Caco-2 (cell line): Measurements from ENCODE around the gene ABL1. TPM values are rescaled to one million over a fixed set of nuclear protein-coding genes. Genes with fewer than 3 reads are reported as not detected.

Experiments used
- BruUV-seq: library from RNA; stranded (reverse); fragments of 400-500 nt; replicated peaks from 2 replicates; lab custom pipeline; 2021; lab: Mats Ljungman, UMichigan
- CTCF ChIA-PET: fragments of 300-600 bp; sonication (Branson Sonifier 250); formaldehyde crosslinking; loops from one replicate; lab custom pipeline; 2022; ENCODE audit warnings: antibody characterized with exemption; lab: Charles Lee
- POLR2A ChIA-PET: fragments of 300-600 bp; sonication (Branson Sonifier 250); formaldehyde crosslinking; loops from one replicate; lab custom pipeline; 2022; ENCODE audit warnings: antibody characterized with exemption; lab: Charles Lee
- DNase-seq, 2 experiments: peaks; one replicate each; pipeline versions ENCODE4 v3.0.0 to v3.0.0-alpha.2; 2020 to 2022
- H3K27me3 ChIP-seq: replicated peaks from 2 replicates; pipeline ENCODE4 v1.6.0; 2011; ENCODE audit warnings: low read length; ENCODE audit not compliant: control insufficient read depth, insufficient read depth
- H3K36me3 ChIP-seq: 2 replicates; pipeline ENCODE4 v1.5.1; 2011; ENCODE audit warnings: low read length; ENCODE audit not compliant: control insufficient read depth, insufficient read depth
- H3K4me1 ChIP-seq: fragments of 250-450 bp; sonication (Bioruptor Pico); 2 replicates; pipeline ENCODE4 v1.5.1; 2020; ENCODE audit warnings: mild to moderate bottlenecking
- H3K4me3 ChIP-seq: 2 replicates; pipeline ENCODE4 v1.5.1; 2011; ENCODE audit warnings: low read depth, mild to moderate bottlenecking, control low read depth, low read length
- H3K9me3 ChIP-seq: fragments of 250-450 bp; sonication (Bioruptor Pico); 2 replicates; pipeline ENCODE4 v1.5.1; 2020; ENCODE audit warnings: mild to moderate bottlenecking, moderate library complexity
- H3K27ac Mint-ChIP-seq: one replicate; pipeline ENCODE4 v1.8.0; 2022; ENCODE audit warnings: mixed read lengths; ENCODE audit not compliant: unreplicated experiment
- H3K27me3 Mint-ChIP-seq: one replicate; pipeline ENCODE4 v1.8.0; 2022; ENCODE audit warnings: mixed read lengths; ENCODE audit not compliant: insufficient read depth, unreplicated experiment
- H3K36me3 Mint-ChIP-seq: one replicate; pipeline ENCODE4 v1.8.0; 2022; ENCODE audit warnings: mild to moderate bottlenecking, mixed read lengths; ENCODE audit not compliant: insufficient read depth, unreplicated experiment
- H3K4me1 Mint-ChIP-seq: one replicate; pipeline ENCODE4 v1.8.0; 2022; ENCODE audit warnings: low read depth, mixed read lengths; ENCODE audit not compliant: unreplicated experiment
- H3K4me3 Mint-ChIP-seq: one replicate; pipeline ENCODE4 v1.8.0; 2022; ENCODE audit warnings: mild to moderate bottlenecking, moderate library complexity, mixed read lengths; ENCODE audit not compliant: unreplicated experiment
- H3K9me3 Mint-ChIP-seq: one replicate; pipeline ENCODE4 v1.8.0; 2022; ENCODE audit warnings: mixed read lengths; ENCODE audit not compliant: unreplicated experiment
- CTCF ChIP-seq, 2 experiments: fragments of 200-600 bp in 1 of 2; IDR thresholded peaks; 1 replicate in 1 of 2; 2 replicates in 1 of 2; pipeline versions ENCODE4 v1.5.1 to v1.8.0; 2011 to 2022; ENCODE audit warnings: antibody characterized with exemption in 1 of 2, control low read depth in 1 of 2, inconsistent platforms in 1 of 2, low read depth in 1 of 2, low read length in 1 of 2, mild to moderate bottlenecking in 1 of 2, moderate library complexity in 1 of 2; ENCODE audit not compliant: insufficient read depth in 1 of 2, severe bottlenecking in 1 of 2, unreplicated experiment in 1 of 2
- intact Hi-C: fragments of 100-400 bp; cut with micrococcal nuclease; formaldehyde crosslinking; loops from one replicate; pipeline ENCODE4 v1.10.0; 2022; ENCODE audit not compliant: unreplicated experiment
- total RNA-seq: library from RNA; stranded (reverse); gene quantifications from 2 replicates; pipeline ENCODE4 v1.2.3, GENCODE V29; 2022

Gene ABL1
- total RNA-seq, 1 experiment from 2014 or later, result 55.2 TPM

GRCh38 chr9:130874783-130875182, 39.7 kb downstream of the ABL1 start:
- Histone ChIP-seq H3K27me3 (no peaks in the 10 kb centered on the region), H3K9me3 (no peaks in the 10 kb centered on the region), H3K4me1 (no peaks in the 10 kb centered on the region), H3K36me3 (peaks cover 4% of the 10 kb centered on the region), H3K4me3 (no peak overlapping the region)
- DNase-seq, result no peak
- no peak for TF ChIP-seq CTCF (IDR thresholded peaks at IDR 0.05; ENCODE audit: insufficient read depth in 1 of 2, low read depth in 1 of 2, low read length in 1 of 2, severe bottlenecking in 1 of 2, unreplicated experiment in 1 of 2)
- peaks cover 86% of the 10 kb centered on the region for H3K36me3 Mint-ChIP-seq
- no peaks in the 10 kb centered on the region for H3K9me3 Mint-ChIP-seq
- intact Hi-C loops, result no loop called here
- no peak overlapping the region for H3K27ac Mint-ChIP-seq
- no peaks in the 10 kb centered on the region for H3K27me3 Mint-ChIP-seq
- no peak overlapping the region for H3K4me3 Mint-ChIP-seq
- ChIA-PET POLR2A (no interaction called here), CTCF (no interaction called here)
- H3K4me1 Mint-ChIP-seq, result no peaks in the 10 kb centered on the region
- BruUV-seq, result no TSS peak

- CTCF ChIA-PET, result interaction anchor here (0.6 kb wide), 1 partner anchor 63 kb away, joined by 3 read pairs; no protein-coding TSS in a partner anchor
- no peaks in the 10 kb centered on the region for H3K27me3 ChIP-seq
- no peak for TF ChIP-seq CTCF (IDR thresholded peaks at IDR 0.05; ENCODE audit: insufficient read depth in 1 of 2, low read depth in 1 of 2, low read length in 1 of 2, severe bottlenecking in 1 of 2, unreplicated experiment in 1 of 2)
- no peaks in the 10 kb centered on the region for H3K4me1 ChIP-seq
- Mint-ChIP-seq H3K4me1 (no peaks in the 10 kb centered on the region), H3K36me3 (peaks cover 84% of the 10 kb centered on the region), H3K27ac (no peak overlapping the region), H3K9me3 (no peaks in the 10 kb centered on the region), H3K4me3 (no peak overlapping the region), H3K27me3 (no peaks in the 10 kb centered on the region)
- no TSS peak for BruUV-seq
- H3K36me3 ChIP-seq, result peaks cover 3% of the 10 kb centered on the region
- no peaks in the 10 kb centered on the region for H3K9me3 ChIP-seq
- intact Hi-C loops, result no loop called here
- POLR2A ChIA-PET, result no interaction called here
- DNase-seq, result no peak
- no peak overlapping the region for H3K4me3 ChIP-seq
Measured at GRCh38 chr9:130877300-130877699, 42.2 kb downstream of the ABL1 start.

- CTCF ChIA-PET, result interaction anchor here (0.7 to 1.2 kb wide), 2 partner anchors 12 to 800 kb away, joined by 3 read pairs; no protein-coding TSS in a partner anchor
- Mint-ChIP-seq H3K36me3 (peaks cover 82% of the 10 kb centered on the region), H3K27me3 (no peaks in the 10 kb centered on the region), H3K4me3 (no peak overlapping the region), H3K27ac (no peak overlapping the region), H3K9me3 (no peaks in the 10 kb centered on the region), H3K4me1 (no peaks in the 10 kb centered on the region)
- Histone ChIP-seq H3K27me3 (no peaks in the 10 kb centered on the region), H3K36me3 (peaks cover 3% of the 10 kb centered on the region), H3K4me1 (no peaks in the 10 kb centered on the region), H3K9me3 (no peaks in the 10 kb centered on the region), H3K4me3 (no peak overlapping the region)
- POLR2A ChIA-PET, result interaction anchor here (0.7 kb wide), 1 partner anchor 66 kb away, joined by 4 read pairs; no protein-coding TSS in a partner anchor
- TF ChIP-seq CTCF (IDR thresholded peaks at IDR 0.05; ENCODE audit: insufficient read depth in 1 of 2, low read depth in 1 of 2, low read length in 1 of 2, severe bottlenecking in 1 of 2, unreplicated experiment in 1 of 2), result no peak
- BruUV-seq, result no TSS peak
- DNase-seq, result no peak
- intact Hi-C loops, result no loop called here
Measured at GRCh38 chr9:130878295-130878694, 43.2 kb downstream of the ABL1 start.
